Activated gamma-delta T cell treated with anti-CD3 and anti-CD28 coated beads, Interleukin-2, amount 50 U/mL, for 16 hours (primary cell): ENCODE results near the gene OCEL1.
"Not testable (repeated sequence)": the region's sequence is repeated elsewhere in the genome, so short reads cannot be mapped to it uniquely, and the experiment has no call there.

Experiments used
- DNase-seq: peaks from one replicate; pipeline ENCODE4 v3.0.0-alpha.2; 2020; ENCODE audit warnings: low read depth

OCEL1 gene

GRCh38 chr19:17263712-17264640 lies 38.0 kb downstream of the OCEL1 start:
- DNase-seq = no peak

GRCh38 chr19:17264641-17264979 lies 38.6 kb downstream of the OCEL1 start, which contains the start of gene USHBP1:
USHBP1 (minus strand) TSS chr19:17264745; CDS start chr19:17264299, 446 bp downstream.
- DNase-seq = no peak

DNA sequence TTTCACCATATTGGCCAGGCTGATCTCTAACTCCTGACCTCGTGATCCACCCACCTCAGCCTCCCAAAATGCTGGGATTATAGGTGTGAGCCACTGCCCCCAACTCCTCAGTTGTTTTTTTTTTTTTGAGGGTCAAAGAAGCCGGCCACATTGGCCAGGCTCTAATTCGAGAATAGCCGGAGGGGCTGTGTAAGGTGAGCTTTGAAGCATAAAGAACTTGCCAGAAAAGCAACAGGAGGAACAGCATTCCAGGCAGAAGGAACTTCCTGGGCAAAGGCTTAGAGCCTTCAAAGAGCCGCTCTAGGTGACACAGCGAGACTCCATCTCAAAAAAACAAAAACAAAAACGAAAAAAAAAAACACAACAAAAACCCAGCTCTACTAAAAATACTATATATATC lies 40.0 kb downstream of the OCEL1 start:
- DNase-seq = no peak

- no peak for DNase-seq
Measured at GRCh38 chr19:17266589-17266974, 40.6 kb downstream of the OCEL1 start.

- DNase-seq = peak; percentile 93
Measured at GRCh38 chr19:17266975-17267788, 41.2 kb downstream of the OCEL1 start, which contains the start of gene BABAM1. BABAM1 (plus strand) TSS chr19:17267443; CDS start chr19:17268807, 1,364 bp downstream.

GRCh38 chr19:17268754-17269153 lies 42.7 kb downstream of the OCEL1 start:
- DNase-seq = no peak

GRCh38 chr19:17274892-17275291 lies 48.9 kb downstream of the OCEL1 start:
- not testable (repeated sequence) for DNase-seq

GRCh38 chr19:17275441-17276175 lies 49.6 kb downstream of the OCEL1 start:
- DNase-seq = no peak
